HG03045 (cell line): ENCODE measurements around the gene CDCP1.
"Not testable (repeated sequence)": the region's sequence is repeated elsewhere in the genome, so short reads cannot be mapped to it uniquely, and the experiment has no call there.

Experiments
- ATAC-seq: cut with Tn5 transposase; IDR thresholded peaks from one replicate; pipeline ENCODE4 v1.9.1; 2021; ENCODE audit warnings: mild to moderate bottlenecking, moderate library complexity; ENCODE audit not compliant: unreplicated experiment

The CDCP1 gene

GRCh38 chr3:45088543-45089358 is 57.4 kb downstream of the CDCP1 start:
- no peak for ATAC-seq

- no peak for ATAC-seq
Observed at GRCh38 chr3:45087155-45087554, 59.0 kb downstream of the CDCP1 start.

DNA sequence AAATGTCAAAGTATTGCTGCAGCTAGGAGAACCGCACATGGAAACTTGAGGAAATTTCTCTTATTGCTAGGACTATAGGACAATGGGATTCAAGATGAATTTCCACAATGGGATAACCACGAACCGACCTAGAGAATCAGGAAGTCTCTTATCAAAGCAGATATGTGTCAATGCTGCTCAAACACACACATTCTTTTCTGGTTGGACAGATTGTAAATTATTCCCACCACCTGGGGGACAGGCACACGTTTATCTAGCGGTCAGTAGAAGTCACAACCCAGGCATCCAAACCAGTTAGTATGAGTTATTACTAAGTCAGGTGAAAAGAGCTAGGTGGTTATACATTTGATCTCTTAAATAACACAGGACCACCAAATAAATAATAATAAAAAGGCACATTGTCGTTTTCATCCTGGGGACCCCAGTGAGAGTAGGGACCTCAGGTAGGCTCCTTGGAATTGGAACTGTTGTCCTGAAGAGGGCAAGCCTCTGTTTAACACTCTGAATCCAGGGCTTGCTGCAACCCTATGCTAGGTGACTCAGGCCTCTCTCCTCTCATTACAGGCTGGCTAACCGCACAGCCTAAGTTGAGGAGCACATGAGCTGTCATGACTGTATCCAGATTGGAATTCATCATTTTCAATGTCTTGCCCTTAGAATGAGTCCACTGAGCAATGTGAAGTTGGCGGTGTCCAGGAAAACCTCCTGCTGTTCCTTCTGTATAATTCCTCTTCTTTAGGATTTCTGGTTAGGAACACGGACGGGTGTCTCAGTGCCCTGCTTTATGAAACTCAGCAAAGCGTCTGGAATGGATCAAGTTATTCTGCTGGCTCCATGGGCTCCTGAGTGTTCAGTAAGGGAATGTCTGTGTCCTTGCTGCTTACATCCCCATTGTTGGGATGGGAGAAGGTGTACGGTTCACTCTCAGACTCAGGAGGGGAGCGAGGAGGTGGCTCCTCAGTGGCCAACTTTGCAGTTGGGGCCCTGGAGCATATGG is 61.1 kb downstream of the CDCP1 start:
- ATAC-seq, result no peak

- ATAC-seq, result no peak
Observed at GRCh38 chr3:45084361-45084760, 61.8 kb downstream of the CDCP1 start.

DNA sequence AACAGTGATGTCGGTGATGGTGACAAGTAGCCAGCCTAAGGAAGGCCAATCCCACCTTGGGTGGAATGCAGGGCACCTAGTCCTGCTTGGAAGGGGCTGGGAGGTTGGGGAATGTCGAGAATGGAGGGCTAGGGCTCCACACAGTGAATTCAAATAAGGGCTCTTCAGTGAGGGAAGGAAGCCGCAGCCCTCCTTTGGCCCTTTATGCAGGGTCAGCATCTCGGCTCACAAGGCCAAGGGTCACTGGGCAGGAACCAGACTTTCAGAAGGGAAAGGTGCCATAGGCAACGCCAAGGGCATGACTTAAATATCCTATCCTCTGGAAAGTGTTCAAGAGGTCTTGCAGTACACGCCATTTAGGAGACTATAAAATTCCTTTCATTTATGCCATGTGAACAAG is 63.2 kb downstream of the CDCP1 start:
- ATAC-seq, result no peak

DNA sequence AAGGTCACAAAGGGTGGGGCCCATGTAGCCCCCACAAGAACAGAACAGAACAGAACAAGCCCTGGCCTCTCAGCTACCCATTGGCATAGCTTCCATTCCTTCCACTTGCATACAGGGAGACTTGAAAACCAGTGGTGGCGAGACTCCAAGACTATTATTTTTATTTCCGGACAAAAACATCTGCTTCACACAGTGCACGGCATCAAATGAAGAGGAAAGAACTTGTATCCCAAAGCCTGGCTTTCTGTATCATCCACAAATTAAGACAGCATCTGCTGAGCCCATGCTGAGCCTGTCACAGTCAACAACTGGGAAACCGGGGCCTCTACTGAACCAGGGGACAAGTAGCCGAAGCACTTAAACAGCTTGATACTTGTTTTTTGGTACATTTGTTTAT is 64.0 kb downstream of the CDCP1 start:
- ATAC-seq, result no peak

GRCh38 chr3:45081506-45082141 is 64.6 kb downstream of the CDCP1 start:
- no peak for ATAC-seq

GRCh38 chr3:45080824-45081223 is 65.4 kb downstream of the CDCP1 start:
- no peak for ATAC-seq

GRCh38 chr3:45079715-45080114 is 66.5 kb downstream of the CDCP1 start:
- ATAC-seq, result no peak

- no peak for ATAC-seq
Observed at GRCh38 chr3:45078910-45079522, 67.2 kb downstream of the CDCP1 start.

DNA sequence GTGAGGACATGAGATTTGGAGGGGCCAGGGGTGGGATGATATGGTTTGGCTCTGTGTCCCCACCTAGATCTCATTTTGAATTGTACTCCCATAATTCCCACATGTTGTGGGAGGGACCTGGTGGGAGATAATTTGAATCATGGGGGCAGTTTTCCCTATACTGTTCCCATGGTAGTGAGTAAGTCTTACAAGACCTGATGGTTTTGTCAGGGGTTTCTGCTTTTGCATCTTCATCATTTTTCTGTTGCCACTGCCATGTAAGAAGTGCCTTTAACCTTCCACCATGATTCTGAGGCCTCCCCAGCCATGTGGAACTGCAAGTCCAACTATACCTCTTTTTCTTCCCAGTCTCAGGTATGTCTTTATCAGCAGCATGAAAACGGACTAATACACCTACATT is 67.9 kb downstream of the CDCP1 start:
- not testable (repeated sequence) for ATAC-seq

DNA sequence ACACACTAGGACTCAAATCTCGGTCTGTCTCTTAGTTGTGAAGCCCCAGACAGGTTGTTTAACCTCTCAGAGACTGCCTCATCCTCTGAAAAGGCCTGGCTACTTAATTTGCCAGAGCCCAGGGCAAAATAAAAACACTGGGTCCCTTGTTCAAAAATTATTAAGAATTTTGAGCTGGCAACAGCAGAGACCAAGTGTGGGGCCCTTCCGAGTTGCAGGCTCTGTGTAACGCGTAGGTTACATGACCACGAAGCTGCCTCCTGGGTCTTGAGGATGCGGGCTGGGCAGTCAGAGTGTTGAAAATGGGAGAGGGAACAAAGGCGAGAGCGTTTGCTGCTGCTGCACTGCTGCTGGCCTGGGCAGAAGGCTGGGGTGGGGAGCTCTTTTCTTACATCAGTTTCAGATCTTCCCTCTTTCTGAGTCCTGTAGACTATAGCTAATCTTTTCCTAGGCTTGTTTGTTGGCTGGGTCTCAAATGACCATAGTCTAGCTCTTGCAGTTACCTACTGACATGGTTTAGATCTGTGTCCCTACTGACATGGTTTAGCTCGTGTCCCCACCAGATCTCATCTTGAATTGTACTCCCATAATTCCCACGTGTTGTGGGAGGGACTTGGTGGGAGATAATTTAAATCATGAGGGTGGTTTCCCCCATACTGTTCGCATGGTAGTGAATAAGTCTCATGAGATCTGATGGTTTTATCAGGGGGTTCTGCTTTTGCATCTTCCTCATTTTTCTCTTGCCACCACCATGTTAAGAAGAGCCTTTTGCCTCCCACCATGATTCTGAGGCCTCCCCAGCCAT is 70.2 kb downstream of the CDCP1 start:
- ATAC-seq, result no peak

DNA sequence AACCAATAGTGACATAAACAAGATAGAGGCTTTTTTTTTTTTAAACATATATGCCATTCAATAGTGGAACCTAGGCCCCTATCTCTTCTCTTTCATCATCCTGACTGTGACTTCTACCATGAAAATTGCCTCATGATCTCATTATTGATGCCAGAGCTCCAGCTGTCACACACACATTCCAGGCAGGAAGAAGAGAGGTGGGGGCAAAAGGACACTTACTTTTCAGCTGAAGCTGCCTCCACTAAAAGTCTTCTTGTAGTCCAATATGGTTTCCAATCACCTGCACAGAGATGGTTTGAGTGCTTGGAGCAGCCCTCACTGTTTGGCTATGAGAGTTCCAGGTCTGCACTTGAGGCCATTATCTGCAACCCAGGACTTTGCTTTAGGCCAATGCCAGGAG is 75.1 kb downstream of the CDCP1 start:
- no peak for ATAC-seq

DNA sequence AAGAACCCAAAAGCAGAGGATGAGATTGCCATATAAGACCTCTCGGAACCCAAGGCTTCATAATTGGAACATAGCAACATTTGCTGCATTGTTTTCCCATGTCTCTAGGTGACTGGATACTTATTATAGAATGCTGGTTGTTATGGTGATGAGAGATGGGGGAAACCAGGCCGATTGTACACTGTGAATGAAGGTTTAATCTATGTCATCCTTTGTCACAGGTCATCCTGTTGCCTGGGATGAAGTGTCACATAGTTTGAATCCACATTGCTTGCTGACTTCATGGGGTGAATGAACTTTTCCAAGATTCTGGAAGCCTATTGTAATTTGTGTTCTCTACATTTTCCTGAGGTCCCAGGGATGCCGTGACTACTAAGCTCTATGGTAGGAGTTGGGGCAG is 78.2 kb downstream of the CDCP1 start:
- ATAC-seq, result no peak

DNA sequence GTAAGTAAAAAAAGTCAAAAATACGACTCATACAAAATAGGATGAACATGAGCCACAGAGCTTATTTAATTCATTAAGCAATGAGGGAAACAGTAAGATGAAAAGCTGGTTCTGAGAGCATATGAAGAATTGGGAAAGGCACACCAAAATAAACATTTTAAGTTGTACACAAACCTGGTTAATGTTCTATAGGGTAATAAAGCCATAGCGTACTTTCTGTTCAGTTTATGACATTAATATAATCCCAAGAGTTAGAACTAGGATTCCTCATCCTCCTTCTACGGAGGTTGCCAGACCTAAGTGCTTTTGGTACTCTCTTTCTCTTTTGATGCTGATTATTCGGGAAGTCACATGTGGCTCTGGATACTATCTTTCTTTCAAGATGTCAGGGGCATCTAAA is 78.7 kb downstream of the CDCP1 start:
- no peak for ATAC-seq

DNA sequence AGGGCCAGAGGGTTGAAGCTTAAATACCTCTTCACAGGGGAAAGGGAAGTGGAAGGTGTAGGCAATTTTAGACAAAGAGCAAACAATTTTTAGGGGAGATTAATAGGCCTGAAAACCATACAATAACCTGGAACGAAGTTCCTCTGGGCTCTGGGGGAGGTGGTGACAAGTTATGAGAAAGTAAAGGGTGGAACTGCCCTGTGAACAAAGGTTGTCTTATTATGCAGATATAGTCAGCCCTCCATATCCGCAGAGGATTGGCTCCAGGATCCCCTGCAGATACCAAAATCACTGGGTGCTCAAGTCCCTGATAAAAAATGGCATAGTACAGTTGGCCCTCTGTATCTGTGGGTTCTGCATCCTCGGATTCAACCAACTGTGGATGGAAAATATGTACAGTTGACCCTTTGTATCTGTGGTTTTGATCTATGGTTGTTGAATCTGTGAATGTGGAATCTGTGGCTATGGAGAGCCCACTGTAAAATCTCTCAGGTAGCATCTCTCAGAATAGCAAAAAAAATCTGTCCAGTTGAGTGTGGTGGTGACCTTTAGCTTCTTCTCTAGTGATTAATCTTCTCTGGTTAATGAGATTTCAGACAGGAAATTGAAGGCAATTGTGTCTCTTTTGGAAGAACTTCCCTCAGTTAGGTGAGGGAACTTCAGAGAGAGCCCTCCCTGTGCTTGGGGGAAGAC is 79.9 kb downstream of the CDCP1 start:
- ATAC-seq, result no peak

DNA sequence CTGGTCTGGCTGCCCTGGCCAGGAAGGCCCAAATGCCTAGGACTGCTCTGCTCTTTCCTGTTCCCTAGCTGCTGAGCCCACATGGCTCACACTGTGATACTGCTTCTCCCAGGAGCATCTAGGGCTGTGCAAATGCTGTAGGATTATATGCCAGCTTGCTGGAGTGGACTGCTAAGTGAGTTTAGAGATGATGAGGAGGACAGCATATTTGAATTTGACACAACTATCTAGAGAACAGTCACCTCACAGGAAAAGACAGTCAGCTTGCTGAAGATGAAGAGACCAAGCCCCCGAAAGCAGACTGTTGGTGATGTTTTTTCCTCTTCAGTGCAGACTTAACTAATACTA is 80.8 kb downstream of the CDCP1 start:
- no peak for ATAC-seq

DNA sequence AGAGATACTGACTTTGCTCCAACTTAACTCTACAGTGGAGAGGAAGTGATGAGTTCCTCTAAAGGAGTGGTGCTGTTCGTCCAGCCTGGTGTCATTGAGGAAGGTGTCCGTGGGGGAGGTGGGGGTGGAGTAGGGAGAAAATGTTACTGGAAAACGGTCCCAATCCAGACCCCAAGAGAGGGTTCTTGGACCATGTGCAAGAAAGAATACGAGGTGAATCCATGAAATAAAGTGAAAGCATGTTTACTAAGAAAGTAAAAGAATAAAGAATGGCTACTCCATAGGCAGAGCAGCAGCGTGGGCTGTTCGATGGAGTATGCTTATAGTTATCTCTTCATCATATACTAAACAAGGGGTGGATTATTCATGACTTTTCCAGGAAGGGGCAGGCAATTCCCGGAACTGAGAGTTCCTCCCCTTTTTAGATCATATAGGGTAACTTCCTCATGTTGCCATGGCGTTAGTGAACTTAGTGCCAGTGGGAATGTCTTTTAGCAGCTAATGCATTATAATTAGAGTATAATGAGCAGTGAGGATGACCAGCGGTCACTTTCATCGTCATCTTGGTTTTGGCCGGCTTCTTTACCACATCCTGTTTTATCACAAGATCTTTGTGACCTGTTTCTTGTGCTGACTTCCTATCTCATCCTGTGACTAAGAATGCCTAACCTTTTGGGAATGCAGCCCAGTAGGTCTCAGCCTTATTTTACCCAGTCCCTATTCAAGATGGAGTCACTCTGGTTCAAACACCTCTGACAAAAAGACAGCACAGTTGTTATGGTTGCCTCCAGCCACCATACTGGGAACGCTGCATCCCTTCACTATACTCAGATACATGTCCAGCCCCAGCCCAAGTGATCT is 81.4 kb downstream of the CDCP1 start:
- no peak for ATAC-seq

GRCh38 chr3:45062697-45063070 is 83.5 kb downstream of the CDCP1 start:
- no peak for ATAC-seq
